ENCODE measurements around the gene WDR90. TPM values are rescaled to one million over a fixed set of nuclear protein-coding genes. Genes with fewer than 3 reads are reported as not detected.
A peak's percentile ranks its signal among the peaks of the same experiment; 100 is the strongest.

The WDR90 gene
- polyA plus RNA-seq, 2 of the 4 experiments (the other 2 are of a cell fraction): 6.5 to 30.7 TPM

DNA sequence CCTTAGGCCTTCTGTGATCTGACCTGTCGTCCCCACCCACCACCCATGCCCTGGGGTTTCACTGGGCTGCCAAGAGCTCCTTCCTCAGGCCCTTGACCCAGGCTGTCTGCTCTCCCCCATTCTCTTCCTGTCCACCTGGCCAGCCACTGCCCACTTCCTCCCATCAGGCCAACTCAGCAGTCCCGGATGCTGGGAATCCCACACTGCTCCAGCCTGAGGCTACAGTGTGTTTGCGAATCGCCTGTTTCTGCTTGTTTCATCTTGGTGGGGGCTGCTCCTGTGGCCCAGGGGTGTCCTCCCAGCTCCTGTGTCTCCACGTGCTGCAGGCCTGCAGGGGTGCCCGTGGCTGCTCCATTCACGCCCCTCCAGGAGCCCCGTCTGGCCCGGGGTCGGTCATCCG, 64.9 kb downstream of the WDR90 start:
- H3K4me1 ChIP-seq: peaks cover 79% of the 10 kb centered on the region
- FAIRE-seq (no peak), DNase-seq (ENCODE audit: low read depth in 1 of 2, low spot score in 1 of 2) (no peak), ATAC-seq (peak in 1 of 2 experiments; percentile 13; a peak in 3 of 6 replicates)
- H3K4me3 ChIP-seq: peak overlapping the region; percentile 64
- H3K4me2 ChIP-seq: peak overlapping the region; percentile 94
- peak overlapping the region; percentile 80 to 99 for H3K27ac ChIP-seq
- peak; percentile 25 for TF ChIP-seq MAFK (IDR thresholded peaks at IDR 0.05; ENCODE audit: partially characterized antibody)
- no peak for TF ChIP-seq HDAC2 (IDR thresholded peaks at IDR 0.05)
- no peak for TF ChIP-seq MAX (IDR thresholded peaks at IDR 0.05)
- no peak for TF ChIP-seq TP53 (CRISPR knock-in tag; IDR thresholded peaks at IDR 0.05)
- H3K9me3 ChIP-seq: no peaks in the 10 kb centered on the region
- CTCF ChIA-PET: interaction anchor here (1.5 to 25.1 kb wide), 6 partner anchors 12 to 72 kb away, joined by 4 to 656 read pairs (median 20); partner anchors contain the start of genes ANTKMT, CCDC78, CHTF18 and CIAO3
- POLR2A ChIA-PET: no interaction called here
- 50% methylated on average over 4 of the region's 11 CpGs for WGBS (ENCODE audit: missing lambda C conversion rate)

DNA sequence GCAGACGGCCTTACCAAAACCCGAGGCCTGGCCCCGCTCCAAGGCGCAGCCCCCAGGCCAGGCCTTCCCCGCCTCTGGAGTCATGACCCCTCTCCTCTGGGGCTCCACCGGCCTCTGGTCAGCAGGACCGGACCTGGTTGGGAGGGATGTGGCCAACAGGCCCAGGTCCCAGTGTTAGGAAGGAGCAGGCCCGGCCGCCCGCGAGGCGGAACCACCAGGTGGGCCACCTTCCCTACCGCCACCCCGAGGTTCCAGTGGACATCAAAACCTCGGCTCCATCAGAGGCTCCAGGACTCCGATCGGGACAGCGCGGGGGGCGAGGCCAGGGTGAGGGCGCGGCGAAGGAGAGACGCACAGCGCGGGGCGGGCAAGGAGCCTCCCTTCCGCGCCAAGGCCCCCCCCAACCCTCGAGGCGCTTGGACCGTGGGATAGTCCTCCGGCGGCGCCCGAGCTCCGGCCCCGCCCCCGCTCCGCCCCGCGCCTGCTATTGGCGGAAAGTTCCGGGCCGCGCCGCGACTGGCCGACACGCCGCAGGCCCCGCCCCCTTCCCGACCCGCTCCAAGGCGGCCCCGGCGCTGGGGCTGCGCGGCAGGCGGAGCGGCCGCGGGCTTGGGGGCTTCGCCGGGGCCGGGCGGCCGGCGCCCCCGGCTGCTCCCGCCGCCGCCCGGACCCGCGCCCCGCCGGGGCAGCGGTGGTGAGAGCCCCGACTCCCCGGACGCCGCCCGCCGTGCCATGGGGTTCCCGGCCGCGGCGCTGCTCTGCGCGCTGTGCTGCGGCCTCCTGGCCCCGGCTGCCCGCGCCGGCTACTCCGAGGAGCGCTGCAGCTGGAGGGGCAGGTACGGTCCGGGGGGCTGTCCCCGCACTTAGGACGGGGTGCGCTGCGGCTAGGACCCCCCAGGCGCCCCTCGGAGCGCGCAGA, 65.7 kb downstream of the WDR90 start, which contains the start of gene METRN:
TSS of gene METRN (plus strand) at position 561 of the 919 bp plus-strand sequence. CDS start at position 733, 172 bp downstream.
- ChIA-PET POLR2A (interaction anchor here (0.6 to 2.4 kb wide), 6 partner anchors 10 to 74 kb away, joined by 3 to 23 read pairs (median 4); partner anchors contain the start of genes CCDC78, CHTF18, JMJD8 and RPUSD1), CTCF (interaction anchor here (0.9 to 25.1 kb wide), 13 partner anchors 8 to 435 kb away, joined by 3 to 656 read pairs (median 5); partner anchors contain the start of genes ANTKMT, CCDC78, CHTF18 and CIAO3)
- 13% methylated on average over 26 of the region's 108 CpGs for WGBS (ENCODE audit: missing lambda C conversion rate)
- H3K4me1 ChIP-seq: peaks cover 84% of the 10 kb centered on the region
- peak; percentile 37 to 61 for ATAC-seq
- peak; percentile 83 to 90 for DNase-seq (ENCODE audit: low read depth in 1 of 2, low spot score in 1 of 2)
- peak within 1 kb of the TSS; percentile 64 for H3K4me3 ChIP-seq
- FAIRE-seq: no peak
- peak within 1 kb of the TSS; percentile 94 for H3K4me2 ChIP-seq
- H3K9me3 ChIP-seq: no peaks in the 10 kb centered on the region
- peak within 1 kb of the TSS; percentile 80 to 99 for H3K27ac ChIP-seq
- TF ChIP-seq ZFP36 (IDR thresholded peaks at IDR 0.05; ENCODE audit: borderline replicate concordance, partially characterized antibody) (no peak), SREBF2 (IDR thresholded peaks at IDR 0.05) (no peak), JUNB (IDR thresholded peaks at IDR 0.05) (no peak), POLR2A (IDR thresholded peaks at IDR 0.05; ENCODE audit: low read length) (peak; percentile 28; the same call in 1 of the 2 replicates), MAX (IDR thresholded peaks at IDR 0.05) (peak; percentile 80), MAFK (IDR thresholded peaks at IDR 0.05; ENCODE audit: partially characterized antibody) (no peak), FOXS1 (CRISPR knock-in tag; IDR thresholded peaks at IDR 0.05) (no peak), HOXA7 (CRISPR knock-in tag; IDR thresholded peaks at IDR 0.05) (no peak), CBX8 (IDR thresholded peaks at IDR 0.05) (no peak), RFX5 (IDR thresholded peaks at IDR 0.05) (no peak), POLR2AphosphoS2 (conservative IDR thresholded peaks at IDR 0.05; ENCODE audit: low read length) (no peak), REST (IDR thresholded peaks at IDR 0.05) (no peak), ZNF302 (CRISPR knock-in tag; IDR thresholded peaks at IDR 0.05) (no peak), NFE2L2 (conservative IDR thresholded peaks at IDR 0.05; ENCODE audit: low read length) (no peak), JUN (IDR thresholded peaks at IDR 0.05) (peak; percentile 16 to 20; a peak in 2 of 5 replicates), PHF8 (IDR thresholded peaks at IDR 0.05; ENCODE audit: borderline replicate concordance, low read depth) (no peak; the same call in 1 of the 2 replicates), MYC (IDR thresholded peaks at IDR 0.05; ENCODE audit: borderline replicate concordance, low read length) (no peak), ESRRA (IDR thresholded peaks at IDR 0.05; ENCODE audit: borderline replicate concordance, low read length) (no peak), HOXB5 (CRISPR knock-in tag; IDR thresholded peaks at IDR 0.05) (no peak), RNF2 (IDR thresholded peaks at IDR 0.05; ENCODE audit: borderline replicate concordance, low read depth) (peak; percentile 62; the same call in 1 of the 2 replicates), EHMT2 (IDR thresholded peaks at IDR 0.05; ENCODE audit: low read depth) (no peak), SMC3 (IDR thresholded peaks at IDR 0.05) (no peak), HDAC2 (IDR thresholded peaks at IDR 0.05) (no peak), CBX2 (IDR thresholded peaks at IDR 0.05; ENCODE audit: borderline replicate concordance, low read depth) (no peak)
- TF ChIP-seq, protein P1, sequence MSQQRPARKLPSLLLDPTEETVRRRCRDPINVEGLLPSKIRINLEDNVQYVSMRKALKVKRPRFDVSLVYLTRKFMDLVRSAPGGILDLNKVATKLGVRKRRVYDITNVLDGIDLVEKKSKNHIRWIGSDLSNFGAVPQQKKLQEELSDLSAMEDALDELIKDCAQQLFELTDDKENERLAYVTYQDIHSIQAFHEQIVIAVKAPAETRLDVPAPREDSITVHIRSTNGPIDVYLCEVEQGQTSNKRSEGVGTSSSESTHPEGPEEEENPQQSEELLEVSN (IDR thresholded peaks at IDR 0.05; ENCODE audit: borderline replicate concordance, low read depth): peak; percentile 72
- TF ChIP-seq, protein P2, sequence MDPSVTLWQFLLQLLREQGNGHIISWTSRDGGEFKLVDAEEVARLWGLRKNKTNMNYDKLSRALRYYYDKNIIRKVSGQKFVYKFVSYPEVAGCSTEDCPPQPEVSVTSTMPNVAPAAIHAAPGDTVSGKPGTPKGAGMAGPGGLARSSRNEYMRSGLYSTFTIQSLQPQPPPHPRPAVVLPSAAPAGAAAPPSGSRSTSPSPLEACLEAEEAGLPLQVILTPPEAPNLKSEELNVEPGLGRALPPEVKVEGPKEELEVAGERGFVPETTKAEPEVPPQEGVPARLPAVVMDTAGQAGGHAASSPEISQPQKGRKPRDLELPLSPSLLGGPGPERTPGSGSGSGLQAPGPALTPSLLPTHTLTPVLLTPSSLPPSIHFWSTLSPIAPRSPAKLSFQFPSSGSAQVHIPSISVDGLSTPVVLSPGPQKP (IDR thresholded peaks at IDR 0.05; ENCODE audit: low read depth, low read length): no peak
